Mesendoderm (in vitro differentiated cells): ENCODE data around the gene SLC9B2.
A peak's percentile ranks its signal among the peaks of the same experiment; 100 is the strongest.

Experiments used
- DNase-seq: peaks from one replicate; pipeline ENCODE4 v3.0.0; 2013
- H2AK5ac ChIP-seq: 2 replicates; pipeline ENCODE4 v1.6.1; 2013; ENCODE audit warnings: low read length, inconsistent platforms
- H2BK120ac ChIP-seq: 2 replicates; pipeline ENCODE4 v1.6.1; 2013; ENCODE audit warnings: low read depth, mild to moderate bottlenecking, low read length, moderate library complexity, mixed read lengths
- H2BK15ac ChIP-seq: replicated peaks from 2 replicates; pipeline ENCODE4 v1.6.1; 2013; ENCODE audit warnings: low read depth, mild to moderate bottlenecking, moderate library complexity
- H2BK5ac ChIP-seq: 2 replicates; pipeline ENCODE4 v1.6.1; 2013; ENCODE audit warnings: low read length, inconsistent platforms
- H3K18ac ChIP-seq: 2 replicates; pipeline ENCODE4 v1.6.1; 2013; ENCODE audit warnings: mild to moderate bottlenecking, low read length, mixed read lengths
- H3K23ac ChIP-seq: one replicate; pipeline ENCODE4 v1.6.1; 2013; ENCODE audit warnings: low read length
- H3K27ac ChIP-seq: 2 replicates; pipeline ENCODE4 v1.5.1; 2013; ENCODE audit warnings: low read depth, mild to moderate bottlenecking, inconsistent platforms, low read length, moderate library complexity
- H3K27me3 ChIP-seq: 2 replicates; pipeline ENCODE4 v1.6.1; 2013; ENCODE audit warnings: low read length, control low read depth, mild to moderate bottlenecking, inconsistent platforms; ENCODE audit not compliant: insufficient read depth, poor library complexity
- H3K36me3 ChIP-seq: 2 replicates; pipeline ENCODE4 v1.6.1; 2013; ENCODE audit warnings: low read length, inconsistent platforms; ENCODE audit not compliant: control insufficient read depth, insufficient read depth
- H3K4ac ChIP-seq: one replicate; pipeline ENCODE4 v1.6.1; 2013; ENCODE audit warnings: low read depth, mild to moderate bottlenecking, low read length, moderate library complexity
- H3K4me1 ChIP-seq: 2 replicates; pipeline ENCODE4 v1.6.1; 2013; ENCODE audit warnings: low read depth, low read length, inconsistent platforms; ENCODE audit not compliant: control insufficient read depth
- H3K4me2 ChIP-seq: 2 replicates; pipeline ENCODE4 v1.6.1; 2013; ENCODE audit warnings: low read length
- H3K4me3 ChIP-seq: 2 replicates; pipeline ENCODE4 v1.5.1; 2013; ENCODE audit warnings: mild to moderate bottlenecking, low read length
- H3K56ac ChIP-seq: one replicate; pipeline ENCODE4 v1.6.1; 2013; ENCODE audit warnings: low read length
- H3K79me1 ChIP-seq: 2 replicates; pipeline ENCODE4 v1.6.1; 2013; ENCODE audit warnings: low read length, inconsistent platforms
- H3K79me2 ChIP-seq: 2 replicates; pipeline ENCODE4 v1.6.1; 2013; ENCODE audit warnings: mild to moderate bottlenecking, low read length; ENCODE audit not compliant: control insufficient read depth, insufficient read depth
- H3K9ac ChIP-seq: 2 replicates; pipeline ENCODE4 v1.6.1; 2013; ENCODE audit warnings: low read length, inconsistent platforms
- H4K5ac ChIP-seq: one replicate; pipeline ENCODE4 v1.6.1; 2013; ENCODE audit warnings: low read length
- H4K8ac ChIP-seq: one replicate; pipeline ENCODE4 v1.6.1; 2013; ENCODE audit warnings: low read depth, mild to moderate bottlenecking, control low read depth, low read length, moderate library complexity
- WGBS: extraction: QIAGEN DNeasy Blood & Tissue Kit; methylation state at CpG from one replicate; pipeline ENCODE4 v1.1.7; 2013; ENCODE audit warnings: low lambda C conversion rate, missing lambda C conversion rate; ENCODE audit not compliant: insufficient coverage; ENCODE audit errors: extremely low coverage; 5-methylcytosine and 5-hydroxymethylcytosine counted together

The SLC9B2 gene

DNA sequence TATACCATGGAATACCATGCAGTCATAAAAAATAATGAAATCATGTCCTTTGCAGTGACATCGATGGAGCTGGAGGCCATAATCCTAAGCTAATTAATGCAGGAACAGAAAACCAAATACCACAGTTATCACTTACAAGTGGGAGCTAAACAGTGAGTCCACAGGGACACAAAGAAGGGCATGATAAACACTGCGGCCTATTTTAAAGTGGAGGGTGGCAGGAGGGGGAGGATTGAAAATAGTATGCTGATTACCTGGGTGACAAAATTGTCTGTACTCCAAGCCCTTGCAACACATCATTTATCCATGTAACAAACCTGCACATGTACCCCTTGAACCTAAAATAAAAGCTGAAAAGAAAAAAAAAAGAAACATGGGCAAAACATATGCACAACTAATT, 40.4 kb downstream of the SLC9B2 start:
- H3K36me3 ChIP-seq: no peaks in the 10 kb centered on the region
- no peak overlapping the region for H3K4ac ChIP-seq
- no peak overlapping the region for H3K4me3 ChIP-seq
- no peak overlapping the region for H3K9ac ChIP-seq
- no peak overlapping the region for H3K56ac ChIP-seq
- no peak overlapping the region for H2BK15ac ChIP-seq
- no peaks in the 10 kb centered on the region for H3K79me1 ChIP-seq
- H3K18ac ChIP-seq: no peak overlapping the region
- no peaks in the 10 kb centered on the region for H3K79me2 ChIP-seq
- H3K4me2 ChIP-seq: no peak overlapping the region
- H2BK120ac ChIP-seq: no peak overlapping the region
- no peaks in the 10 kb centered on the region for H3K27me3 ChIP-seq
- H3K4me1 ChIP-seq: no peaks in the 10 kb centered on the region
- H2BK5ac ChIP-seq: no peak overlapping the region
- no CpG with 5 or more reads among the region's 2 CpGs for WGBS
- H4K8ac ChIP-seq: no peak overlapping the region
- no peak overlapping the region for H3K27ac ChIP-seq
- no peak for DNase-seq
- no peak overlapping the region for H4K5ac ChIP-seq
- no peak overlapping the region for H3K23ac ChIP-seq
- no peak overlapping the region for H2AK5ac ChIP-seq

DNA sequence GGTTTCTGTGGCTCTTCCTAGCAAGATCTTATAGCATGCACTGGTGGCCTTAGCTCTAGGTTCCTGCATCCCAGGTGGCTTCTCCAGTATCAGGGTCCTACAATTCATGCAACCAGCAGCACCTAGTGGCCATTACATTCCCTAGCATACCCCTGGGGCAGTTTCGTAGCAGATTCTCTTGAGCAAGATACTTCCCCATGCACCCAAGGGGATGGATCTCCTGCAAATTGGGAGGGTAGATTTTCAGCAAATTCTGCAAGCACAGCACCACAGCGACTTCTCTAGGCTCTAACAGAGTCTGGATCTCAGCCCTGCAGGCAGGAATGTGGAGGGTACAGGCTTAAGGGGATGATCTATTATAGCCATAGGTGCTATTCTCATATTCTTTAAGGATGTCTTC, 44.0 kb downstream of the SLC9B2 start:
- Histone ChIP-seq H3K27ac (no peak overlapping the region), H2BK15ac (no peak overlapping the region), H3K4me3 (no peak overlapping the region), H4K8ac (no peak overlapping the region), H3K4me2 (no peak overlapping the region), H3K79me2 (no peaks in the 10 kb centered on the region), H3K79me1 (no peaks in the 10 kb centered on the region), H2BK5ac (no peak overlapping the region), H3K4ac (no peak overlapping the region), H3K18ac (no peak overlapping the region), H2BK120ac (no peak overlapping the region), H3K23ac (no peak overlapping the region), H3K4me1 (no peaks in the 10 kb centered on the region), H2AK5ac (no peak overlapping the region), H4K5ac (no peak overlapping the region), H3K56ac (no peak overlapping the region), H3K9ac (no peak overlapping the region), H3K27me3 (no peaks in the 10 kb centered on the region), H3K36me3 (no peaks in the 10 kb centered on the region)
- WGBS: no CpG with 5 or more reads among the region's 2 CpGs
- DNase-seq: peak; percentile 91

DNA sequence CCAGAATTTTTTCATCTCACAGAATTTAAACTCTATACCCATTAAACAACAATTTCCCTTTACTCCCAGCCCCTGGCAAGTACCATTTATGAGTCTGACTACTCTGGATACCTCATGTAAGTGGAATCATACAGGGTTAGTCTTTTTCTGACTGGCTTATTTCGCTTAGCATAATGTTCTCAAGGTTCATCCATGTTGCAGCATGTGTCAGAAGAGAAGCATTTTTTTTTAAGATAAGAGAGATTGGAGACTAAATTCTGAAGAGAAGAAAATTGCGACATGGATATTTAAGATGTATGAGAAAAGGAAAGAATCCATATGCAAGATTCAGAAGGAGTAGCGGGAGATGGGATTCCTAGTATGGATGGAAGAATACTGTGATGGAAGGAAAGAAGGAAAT, 45.8 kb downstream of the SLC9B2 start:
- no peak overlapping the region for H3K9ac ChIP-seq
- no peak overlapping the region for H2BK15ac ChIP-seq
- no peak overlapping the region for H2BK5ac ChIP-seq
- no peak overlapping the region for H3K56ac ChIP-seq
- no peak for DNase-seq
- H2BK120ac ChIP-seq: no peak overlapping the region
- no peak overlapping the region for H2AK5ac ChIP-seq
- H4K5ac ChIP-seq: no peak overlapping the region
- no peak overlapping the region for H3K23ac ChIP-seq
- H3K79me2 ChIP-seq: no peaks in the 10 kb centered on the region
- WGBS: 100% methylated on average over 1 of the region's 3 CpGs
- H3K4me3 ChIP-seq: no peak overlapping the region
- no peaks in the 10 kb centered on the region for H3K4me1 ChIP-seq
- H3K18ac ChIP-seq: no peak overlapping the region
- H3K4ac ChIP-seq: no peak overlapping the region
- H3K27me3 ChIP-seq: no peaks in the 10 kb centered on the region
- no peaks in the 10 kb centered on the region for H3K36me3 ChIP-seq
- H3K79me1 ChIP-seq: no peaks in the 10 kb centered on the region
- no peak overlapping the region for H3K27ac ChIP-seq
- H3K4me2 ChIP-seq: no peak overlapping the region
- H4K8ac ChIP-seq: no peak overlapping the region

DNA sequence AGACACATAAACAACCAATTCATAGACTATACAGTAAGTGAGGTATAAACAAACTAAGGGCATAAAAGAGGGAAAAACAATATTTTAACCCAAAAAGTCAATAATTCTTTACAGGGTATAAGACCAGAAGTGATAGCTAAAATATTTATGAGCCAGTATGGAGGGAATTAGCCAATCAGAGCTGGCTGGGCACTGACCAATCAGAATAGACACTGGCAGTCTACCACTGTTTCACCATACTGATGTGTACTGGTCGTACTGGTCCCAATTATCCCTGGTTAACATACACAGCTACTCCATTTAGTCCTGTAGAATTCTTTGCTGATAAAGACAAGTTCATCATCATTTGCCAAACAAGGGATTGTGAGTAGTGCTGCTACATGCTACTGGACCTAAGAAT, 47.3 kb downstream of the SLC9B2 start:
- H4K5ac ChIP-seq: no peak overlapping the region
- H3K18ac ChIP-seq: no peak overlapping the region
- no peak overlapping the region for H3K4me2 ChIP-seq
- no peak overlapping the region for H3K9ac ChIP-seq
- H2AK5ac ChIP-seq: no peak overlapping the region
- H3K79me1 ChIP-seq: no peaks in the 10 kb centered on the region
- H2BK5ac ChIP-seq: no peak overlapping the region
- no peak overlapping the region for H2BK120ac ChIP-seq
- H3K4me3 ChIP-seq: no peak overlapping the region
- H3K4ac ChIP-seq: no peak overlapping the region
- no peaks in the 10 kb centered on the region for H3K36me3 ChIP-seq
- no peaks in the 10 kb centered on the region for H3K79me2 ChIP-seq
- no peak overlapping the region for H3K27ac ChIP-seq
- no peak overlapping the region for H3K56ac ChIP-seq
- H4K8ac ChIP-seq: no peak overlapping the region
- H3K4me1 ChIP-seq: no peaks in the 10 kb centered on the region
- H2BK15ac ChIP-seq: no peak overlapping the region
- no peaks in the 10 kb centered on the region for H3K27me3 ChIP-seq
- DNase-seq: no peak
- H3K23ac ChIP-seq: no peak overlapping the region
- WGBS: no CpG with 5 or more reads among the region's 1 CpG

DNA sequence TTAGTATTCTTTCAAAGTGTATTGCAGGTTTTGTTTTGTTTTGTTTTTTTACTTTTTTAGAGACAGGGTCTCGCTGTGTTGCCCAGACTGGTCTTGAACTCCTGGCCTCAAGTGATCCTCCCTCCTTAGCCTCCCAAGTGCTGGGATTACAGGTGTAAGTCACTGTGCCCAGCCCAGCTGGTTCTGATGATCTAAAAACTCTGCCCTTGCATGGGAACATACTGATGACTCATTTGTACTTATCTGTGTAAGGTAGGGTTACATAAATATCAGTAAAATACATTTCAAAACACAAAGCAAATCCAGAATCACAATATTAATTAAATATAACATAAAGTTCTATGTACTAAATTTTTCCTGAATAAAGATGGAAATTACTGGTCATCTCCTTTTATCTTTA, 49.7 kb downstream of the SLC9B2 start:
- Histone ChIP-seq H3K56ac (no peak overlapping the region), H3K9ac (no peak overlapping the region), H3K27ac (no peak overlapping the region), H3K4ac (no peak overlapping the region), H3K27me3 (no peaks in the 10 kb centered on the region), H3K4me2 (no peak overlapping the region), H3K4me3 (no peak overlapping the region), H4K5ac (no peak overlapping the region), H2BK5ac (no peak overlapping the region), H2BK15ac (no peak overlapping the region), H3K18ac (no peak overlapping the region), H3K79me1 (no peaks in the 10 kb centered on the region), H3K79me2 (no peaks in the 10 kb centered on the region), H3K4me1 (no peaks in the 10 kb centered on the region), H3K36me3 (no peaks in the 10 kb centered on the region), H4K8ac (no peak overlapping the region), H3K23ac (no peak overlapping the region), H2AK5ac (no peak overlapping the region), H2BK120ac (no peak overlapping the region)
- no CpG with 5 or more reads among the region's 1 CpG for WGBS
- no peak for DNase-seq

DNA sequence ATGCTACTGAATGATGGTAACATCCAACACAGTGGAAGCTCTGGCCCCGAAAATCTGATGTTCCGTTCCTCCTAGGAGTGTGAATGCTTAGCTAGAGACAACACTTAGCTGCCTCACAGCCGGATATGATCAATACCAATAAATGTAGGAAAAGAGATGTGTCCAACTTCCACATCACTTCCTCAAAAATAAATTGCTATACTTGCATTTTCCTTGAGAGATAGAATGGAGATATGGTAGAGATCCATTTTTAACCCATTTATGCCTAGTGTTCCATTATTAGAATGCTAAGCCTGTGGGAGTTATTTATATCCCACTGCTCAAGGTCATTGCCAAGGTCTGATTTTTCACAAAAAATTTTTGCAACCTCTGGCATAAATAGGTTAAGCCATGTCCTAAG, 51.6 kb downstream of the SLC9B2 start:
- no peak overlapping the region for H2BK15ac ChIP-seq
- no peak overlapping the region for H4K8ac ChIP-seq
- no peaks in the 10 kb centered on the region for H3K36me3 ChIP-seq
- no peak overlapping the region for H3K27ac ChIP-seq
- H3K4ac ChIP-seq: no peak overlapping the region
- H3K4me2 ChIP-seq: no peak overlapping the region
- no peak overlapping the region for H2BK5ac ChIP-seq
- no peak overlapping the region for H4K5ac ChIP-seq
- H3K4me1 ChIP-seq: no peaks in the 10 kb centered on the region
- no peaks in the 10 kb centered on the region for H3K79me2 ChIP-seq
- no peak overlapping the region for H3K18ac ChIP-seq
- H3K9ac ChIP-seq: no peak overlapping the region
- no peaks in the 10 kb centered on the region for H3K79me1 ChIP-seq
- no peak overlapping the region for H3K56ac ChIP-seq
- no peak overlapping the region for H3K23ac ChIP-seq
- no peak for DNase-seq
- H3K4me3 ChIP-seq: no peak overlapping the region
- no CpG with 5 or more reads among the region's 3 CpGs for WGBS
- no peaks in the 10 kb centered on the region for H3K27me3 ChIP-seq
- H2AK5ac ChIP-seq: no peak overlapping the region
- H2BK120ac ChIP-seq: no peak overlapping the region
